ENCODE results near the gene ZBED6.

Gene ZBED6

DNA sequence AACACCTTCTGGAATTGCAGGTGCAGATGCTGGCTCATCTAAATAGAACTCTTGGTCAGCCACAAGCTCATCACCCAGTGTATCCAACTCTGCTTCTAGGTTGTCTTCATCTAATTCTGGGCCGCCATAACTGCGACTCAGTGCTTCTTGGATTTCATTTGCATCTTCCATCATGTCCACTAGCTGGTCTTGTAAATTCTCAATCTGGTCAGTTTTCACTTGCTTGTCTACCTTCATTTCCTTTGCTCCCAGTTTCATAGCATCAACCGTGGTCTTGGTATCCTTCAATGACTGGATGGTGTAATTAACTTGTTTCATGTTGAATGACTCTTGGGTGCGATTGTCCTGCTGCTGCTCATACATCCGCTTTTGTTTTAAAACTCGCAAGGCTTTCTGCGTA, 10.3 kb downstream of the ZBED6 start:
- Histone ChIP-seq H3K79me2 (ENCODE audit: insufficient read depth, low read length) (peaks cover 61% of the 10 kb centered on the region), H3K4me2 (ENCODE audit: low read length) (no peak overlapping the region)

DNA sequence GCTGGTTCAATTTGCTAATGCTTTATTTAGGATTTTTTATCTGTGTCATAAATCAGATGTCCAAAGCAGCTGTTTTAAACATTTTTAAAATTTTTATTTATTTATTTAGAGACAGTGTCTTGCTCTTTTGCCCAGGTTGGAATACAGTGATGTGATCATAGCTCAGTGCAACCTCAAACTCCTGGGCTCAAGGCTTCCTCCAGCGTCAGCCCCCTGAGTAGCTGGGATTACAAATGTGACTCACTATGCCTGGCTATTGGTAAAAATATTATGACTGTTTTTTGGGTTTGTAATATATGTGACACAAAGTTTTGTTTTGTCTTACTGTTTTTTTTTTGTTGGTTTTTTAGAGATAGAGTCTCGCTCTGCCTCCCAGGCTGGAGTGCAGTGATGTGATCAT, 11.8 kb downstream of the ZBED6 start:
- H3K27me3 ChIP-seq (ENCODE audit: insufficient read depth, low read length): no peaks in the 10 kb centered on the region
- H3K9me3 ChIP-seq (ENCODE audit: low read length): no peaks in the 10 kb centered on the region
- H3K4me3 ChIP-seq (ENCODE audit: low read depth, low read length, poor library complexity, severe bottlenecking): no peak overlapping the region
- H3K36me3 ChIP-seq (ENCODE audit: insufficient read depth, low read length): peaks cover 73% of the 10 kb centered on the region
- no peak overlapping the region for H2AFZ ChIP-seq (ENCODE audit: low read length)
- H3K27ac ChIP-seq (ENCODE audit: low read depth, low read length, poor library complexity, severe bottlenecking): no peak overlapping the region
- no peak overlapping the region for H3K4me2 ChIP-seq (ENCODE audit: low read length)
- H3K9ac ChIP-seq (ENCODE audit: low read length): no peak overlapping the region
- no peaks in the 10 kb centered on the region for H4K20me1 ChIP-seq (ENCODE audit: insufficient read depth, low read length)
- H3K4me1 ChIP-seq (ENCODE audit: insufficient read depth, low read length, severe bottlenecking): no peaks in the 10 kb centered on the region
- H3K9me2 ChIP-seq (ENCODE audit: low read depth, low read length): no peaks in the 10 kb centered on the region
- H3K79me2 ChIP-seq (ENCODE audit: insufficient read depth, low read length): peaks cover 49% of the 10 kb centered on the region
- TF ChIP-seq, protein P1, sequence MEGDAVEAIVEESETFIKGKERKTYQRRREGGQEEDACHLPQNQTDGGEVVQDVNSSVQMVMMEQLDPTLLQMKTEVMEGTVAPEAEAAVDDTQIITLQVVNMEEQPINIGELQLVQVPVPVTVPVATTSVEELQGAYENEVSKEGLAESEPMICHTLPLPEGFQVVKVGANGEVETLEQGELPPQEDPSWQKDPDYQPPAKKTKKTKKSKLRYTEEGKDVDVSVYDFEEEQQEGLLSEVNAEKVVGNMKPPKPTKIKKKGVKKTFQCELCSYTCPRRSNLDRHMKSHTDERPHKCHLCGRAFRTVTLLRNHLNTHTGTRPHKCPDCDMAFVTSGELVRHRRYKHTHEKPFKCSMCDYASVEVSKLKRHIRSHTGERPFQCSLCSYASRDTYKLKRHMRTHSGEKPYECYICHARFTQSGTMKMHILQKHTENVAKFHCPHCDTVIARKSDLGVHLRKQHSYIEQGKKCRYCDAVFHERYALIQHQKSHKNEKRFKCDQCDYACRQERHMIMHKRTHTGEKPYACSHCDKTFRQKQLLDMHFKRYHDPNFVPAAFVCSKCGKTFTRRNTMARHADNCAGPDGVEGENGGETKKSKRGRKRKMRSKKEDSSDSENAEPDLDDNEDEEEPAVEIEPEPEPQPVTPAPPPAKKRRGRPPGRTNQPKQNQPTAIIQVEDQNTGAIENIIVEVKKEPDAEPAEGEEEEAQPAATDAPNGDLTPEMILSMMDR (IDR thresholded peaks at IDR 0.05; ENCODE audit: low read length): no peak
- TF ChIP-seq EZH2 (IDR thresholded peaks at IDR 0.05; ENCODE audit: borderline replicate concordance, low read length): no peak
- H3F3A ChIP-seq (ENCODE audit: insufficient read depth, low read length): no peaks in the 10 kb centered on the region

More for the DNA sequence above, 10.3 kb downstream of the ZBED6 start:
- TF ChIP-seq, protein P1 (IDR thresholded peaks at IDR 0.05; ENCODE audit: low read length): no peak
- no peak for TF ChIP-seq EZH2 (IDR thresholded peaks at IDR 0.05; ENCODE audit: borderline replicate concordance, low read length)
- Histone ChIP-seq H3K9ac (ENCODE audit: low read length) (no peak overlapping the region), H4K20me1 (ENCODE audit: insufficient read depth, low read length) (no peaks in the 10 kb centered on the region), H2AFZ (ENCODE audit: low read length) (no peak overlapping the region), H3K27me3 (ENCODE audit: insufficient read depth, low read length) (no peaks in the 10 kb centered on the region), H3K36me3 (ENCODE audit: insufficient read depth, low read length) (peaks cover 77% of the 10 kb centered on the region), H3K4me1 (ENCODE audit: insufficient read depth, low read length, severe bottlenecking) (no peaks in the 10 kb centered on the region), H3K27ac (ENCODE audit: low read depth, low read length, poor library complexity, severe bottlenecking) (no peak overlapping the region), H3K9me2 (ENCODE audit: low read depth, low read length) (no peaks in the 10 kb centered on the region), H3F3A (ENCODE audit: insufficient read depth, low read length) (no peaks in the 10 kb centered on the region), H3K9me3 (ENCODE audit: low read length) (no peaks in the 10 kb centered on the region), H3K4me3 (ENCODE audit: low read depth, low read length, poor library complexity, severe bottlenecking) (no peak overlapping the region)

DNA sequence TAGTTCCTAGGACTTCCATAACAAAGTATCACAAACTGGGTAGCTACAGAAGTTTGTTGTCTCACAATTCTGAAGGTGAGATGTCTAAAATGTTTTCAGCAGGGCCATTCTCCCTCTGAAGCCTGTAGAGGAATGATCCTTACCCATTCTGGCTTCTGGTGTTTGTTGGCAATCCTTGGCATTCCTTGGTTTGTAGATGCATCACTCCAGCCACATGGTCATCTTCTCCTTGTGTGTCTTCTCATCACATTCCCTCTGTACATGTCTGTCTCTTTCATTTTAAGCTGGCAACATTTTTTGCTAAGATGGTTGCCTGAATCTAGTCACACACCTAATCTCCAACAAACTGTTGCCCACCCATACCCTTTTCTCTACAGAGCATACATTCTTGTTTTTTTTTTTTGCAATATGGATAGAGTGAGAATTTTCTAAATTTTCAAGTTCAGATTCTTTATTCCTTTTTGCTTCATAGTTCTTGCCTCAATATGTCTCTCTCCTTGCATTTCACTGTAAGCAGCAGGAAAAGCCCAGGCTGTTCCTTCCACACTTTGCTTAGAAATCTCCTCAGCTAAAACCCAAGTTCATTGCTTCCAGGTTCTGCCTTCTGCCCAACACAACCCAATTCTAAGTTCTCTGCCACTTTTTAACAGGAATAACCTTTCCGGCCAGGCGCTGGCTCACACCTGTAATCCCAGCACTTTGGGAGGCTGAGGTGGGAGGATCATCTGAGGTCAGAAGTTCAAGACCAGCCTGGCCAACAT, 18.3 kb downstream of the ZBED6 start:
- Histone ChIP-seq H4K20me1 (ENCODE audit: insufficient read depth, low read length) (no peaks in the 10 kb centered on the region), H3K9me2 (ENCODE audit: low read depth, low read length) (no peaks in the 10 kb centered on the region), H2AFZ (ENCODE audit: low read length) (no peak overlapping the region), H3F3A (ENCODE audit: insufficient read depth, low read length) (peaks cover 10% of the 10 kb centered on the region; the same call in 1 of the 2 replicates), H3K27ac (ENCODE audit: low read depth, low read length, poor library complexity, severe bottlenecking) (peak overlapping the region; percentile 27), H3K9ac (ENCODE audit: low read length) (no peak overlapping the region), H3K9me3 (ENCODE audit: low read length) (no peaks in the 10 kb centered on the region), H3K4me2 (ENCODE audit: low read length) (no peak overlapping the region), H3K36me3 (ENCODE audit: insufficient read depth, low read length) (peaks cover 61% of the 10 kb centered on the region), H3K4me3 (ENCODE audit: low read depth, low read length, poor library complexity, severe bottlenecking) (no peak overlapping the region), H3K79me2 (ENCODE audit: insufficient read depth, low read length) (peaks cover 8% of the 10 kb centered on the region; the same call in 1 of the 2 replicates), H3K27me3 (ENCODE audit: insufficient read depth, low read length) (no peaks in the 10 kb centered on the region), H3K4me1 (ENCODE audit: insufficient read depth, low read length, severe bottlenecking) (peaks cover 27% of the 10 kb centered on the region)
- TF ChIP-seq, protein P1 (IDR thresholded peaks at IDR 0.05; ENCODE audit: low read length): no peak
- no peak for TF ChIP-seq EZH2 (IDR thresholded peaks at IDR 0.05; ENCODE audit: borderline replicate concordance, low read length)

Data from OCI-LY1 (cell line).